ENCODE measurements around the gene IL1R1.

Gene IL1R1

DNA sequence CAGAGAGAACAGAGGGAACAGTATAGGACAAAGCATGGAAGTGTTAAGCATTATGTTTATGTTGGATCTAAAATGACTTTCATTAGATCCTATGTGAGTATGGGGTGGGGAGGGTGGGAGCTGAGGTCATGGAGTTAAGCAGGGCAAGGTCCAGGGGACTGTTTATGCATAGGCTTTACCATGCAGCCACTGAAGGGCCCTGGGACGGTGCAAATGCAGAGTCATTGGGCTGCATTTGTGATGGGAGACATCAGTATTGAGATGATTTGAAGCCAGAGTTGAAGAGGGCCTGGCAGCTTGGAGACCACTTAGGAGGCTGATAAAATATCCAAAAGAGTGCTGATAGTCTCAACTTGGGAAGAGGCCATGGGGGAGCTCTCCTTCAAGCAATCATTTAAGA, 66.9 kb downstream of the IL1R1 start:
- no peak for DNase-seq

DNA sequence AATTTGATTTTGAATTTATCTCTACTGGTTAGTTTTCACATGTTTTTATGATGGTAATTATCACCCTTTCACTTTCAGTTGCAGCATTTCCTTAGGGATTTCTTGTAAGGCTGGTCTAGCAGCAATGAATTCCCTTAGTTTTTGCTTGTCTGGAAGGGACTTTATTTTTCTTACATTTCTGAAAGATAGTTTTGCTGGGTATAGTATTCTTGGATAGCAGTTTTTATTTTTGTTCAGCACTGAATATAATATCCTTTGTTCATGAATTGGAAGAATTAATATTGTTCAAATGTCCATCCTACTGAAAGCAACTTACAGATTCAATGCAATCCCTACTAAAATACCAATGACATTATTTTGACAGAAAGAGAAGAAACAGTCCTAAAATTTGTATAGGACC, 74.5 kb downstream of the IL1R1 start:
- no peak for DNase-seq

DNA sequence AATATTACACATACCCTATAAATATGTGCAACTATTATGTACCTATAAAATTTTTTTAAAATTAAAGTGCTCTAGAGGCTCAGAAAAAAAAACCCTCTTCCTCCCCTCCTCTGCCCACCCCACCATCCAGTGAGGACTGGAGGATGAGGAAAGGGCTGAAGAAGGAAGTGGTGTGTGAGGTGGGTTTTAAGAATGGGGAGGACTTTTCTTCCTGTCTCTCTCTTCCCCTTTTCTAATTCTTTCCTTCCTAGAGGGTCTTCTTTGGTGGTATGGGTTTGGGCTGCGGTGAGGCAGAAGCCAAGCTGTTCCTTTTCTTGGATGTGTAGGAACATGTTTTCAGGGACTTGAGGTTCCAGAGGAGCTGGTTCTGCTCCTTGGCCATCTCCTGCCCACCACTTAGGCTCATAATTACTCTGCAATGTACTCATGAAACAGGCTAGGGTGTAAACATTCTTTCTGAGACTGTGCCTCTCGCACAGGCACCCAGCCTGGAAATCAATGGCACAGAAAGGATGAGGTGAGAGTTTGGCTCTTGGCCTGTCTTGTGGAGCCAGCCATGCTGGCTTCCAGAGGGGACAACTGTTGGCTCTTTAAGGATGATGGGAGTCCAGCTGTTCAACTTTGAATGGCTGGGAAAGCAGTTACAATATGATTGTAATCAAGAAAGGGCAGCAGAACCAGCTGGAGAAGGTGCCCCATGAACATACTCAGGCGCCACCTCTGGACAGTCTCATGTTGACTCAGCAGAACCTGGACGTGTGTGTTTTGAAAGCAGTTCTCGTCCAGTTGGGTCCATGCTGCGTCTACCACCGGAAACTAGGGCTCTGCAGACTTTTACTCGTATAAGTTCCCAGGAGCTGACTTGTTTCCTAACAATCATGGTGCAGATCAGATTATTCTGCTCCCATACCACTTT, 82.5 kb downstream of the IL1R1 start:
- no peak for DNase-seq

DNA sequence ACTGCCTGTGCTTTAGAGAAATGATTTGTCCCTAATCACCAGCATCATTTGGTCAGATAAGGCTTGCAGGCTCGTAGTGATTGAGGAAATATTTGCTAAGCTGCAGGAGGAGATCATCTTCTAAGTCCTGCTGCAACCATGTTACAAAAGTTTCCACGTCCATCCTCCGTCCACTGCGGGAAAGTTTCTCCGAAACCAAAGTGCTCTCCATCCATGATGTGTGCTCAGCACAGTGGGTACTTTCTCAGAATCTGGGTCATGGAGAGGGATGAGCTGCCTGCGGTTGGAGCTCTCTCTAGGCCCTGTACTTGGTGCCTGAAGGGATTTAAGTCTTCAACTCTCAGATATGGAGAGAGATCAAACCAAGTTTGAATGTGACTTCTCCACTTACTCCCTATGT, 83.6 kb downstream of the IL1R1 start:
- DNase-seq = no peak

DNA sequence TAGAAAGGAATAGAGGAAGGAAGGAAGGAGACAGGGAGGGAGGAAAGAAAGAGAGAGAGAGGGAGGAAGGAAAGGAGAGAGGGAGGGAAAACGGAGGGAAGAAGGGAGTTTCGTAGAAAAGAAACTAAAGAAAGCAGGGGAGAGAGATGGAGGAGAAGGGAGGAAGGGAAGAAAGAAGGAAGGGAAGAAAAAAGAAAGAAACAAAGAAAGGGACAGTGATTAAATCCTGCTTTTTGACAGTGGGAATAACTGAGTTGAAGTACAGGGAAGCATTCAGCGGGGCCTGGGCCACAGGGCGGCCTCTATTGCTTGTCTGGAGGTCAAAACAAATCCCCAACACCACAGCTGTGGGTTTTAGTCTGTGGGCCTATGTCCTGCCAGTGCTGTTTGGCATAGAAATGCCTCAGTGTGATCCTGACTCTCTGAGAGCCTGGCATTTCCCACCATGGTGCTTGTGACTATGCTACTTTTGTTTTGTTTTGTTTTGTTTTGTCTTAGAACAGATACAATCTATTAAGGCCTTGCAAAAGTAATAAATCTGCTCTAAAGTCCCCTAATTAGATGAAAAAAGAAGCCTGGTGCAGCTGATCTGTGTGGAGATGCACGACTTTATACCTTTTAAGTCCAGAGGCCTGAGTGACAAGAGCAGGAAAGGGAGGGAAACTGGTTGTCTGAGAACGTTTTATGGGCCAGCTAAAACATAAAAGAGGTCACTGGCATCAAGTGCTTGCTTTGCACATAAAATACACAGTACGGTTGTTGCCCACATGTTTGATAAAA, 84.3 kb downstream of the IL1R1 start:
- DNase-seq = peak; percentile 64

DNA sequence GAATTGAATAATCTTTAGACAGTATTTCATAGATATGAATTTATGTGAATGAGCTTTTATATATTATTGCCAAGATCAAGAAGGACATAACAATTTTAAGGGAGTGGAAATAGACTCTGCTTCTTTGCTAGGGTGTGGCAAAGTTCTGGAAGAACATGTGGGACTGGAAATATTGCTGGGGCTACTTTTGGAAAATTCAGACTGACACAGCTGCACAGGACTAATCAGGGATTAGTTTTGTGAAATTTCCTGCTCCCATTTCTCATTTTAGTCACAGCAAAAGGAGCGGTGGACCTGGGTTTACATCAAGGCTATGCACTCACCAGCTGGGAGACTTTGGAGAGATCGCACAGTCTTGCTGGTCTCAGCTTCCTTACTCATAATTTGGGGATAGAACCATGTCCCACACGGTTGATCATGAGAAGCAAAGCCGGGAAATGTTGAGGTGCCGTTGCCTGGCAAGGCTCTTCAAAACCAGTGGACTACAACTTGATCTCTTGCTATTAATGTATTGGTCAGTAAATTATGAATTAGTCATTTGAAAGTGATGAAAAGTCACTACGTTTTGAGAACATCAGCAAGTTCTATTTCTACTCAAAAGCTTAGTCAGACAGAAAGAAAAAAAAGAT, 86.7 kb downstream of the IL1R1 start:
- DNase-seq = no peak
